ENCODE data around the gene FIGLA. TPM values are rescaled to one million over a fixed set of nuclear protein-coding genes. Genes with fewer than 3 reads are reported as not detected.

FIGLA gene
- total RNA-seq, 4 donors from 2014 or later: not detected

DNA sequence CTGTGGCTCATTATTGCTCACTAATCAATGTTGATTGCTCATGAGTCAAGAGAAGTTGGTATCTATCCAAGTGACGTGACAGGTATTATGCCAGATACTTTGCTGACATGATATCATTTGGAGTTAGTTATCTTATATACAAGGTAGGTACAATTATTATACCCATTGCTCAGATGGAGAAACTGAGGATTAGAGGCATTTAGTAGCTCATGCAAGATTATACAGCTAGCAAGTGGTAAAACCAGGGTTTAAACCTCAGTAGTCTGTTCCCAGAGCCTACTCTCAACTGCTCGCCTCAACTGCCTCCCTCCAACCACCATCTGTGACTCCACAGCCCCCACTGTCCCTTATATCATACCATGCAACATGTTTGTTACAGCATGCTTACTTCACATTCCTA, 6.1 kb downstream of the FIGLA start:
- H3K4me3 ChIP-seq: no peak overlapping the region
- H3K27me3 ChIP-seq: no peaks in the 10 kb centered on the region
- no peak for TF ChIP-seq POLR2A (IDR thresholded peaks at IDR 0.05)
- TF ChIP-seq CTCF (IDR thresholded peaks at IDR 0.05): no peak
- intact Hi-C loops (cut with DNase I; ENCODE audit: low total_unique reads): no loop called here
- no peak overlapping the region for H3K27ac ChIP-seq
- no peaks in the 10 kb centered on the region for H3K4me1 ChIP-seq
- H3K9me3 ChIP-seq: no peaks in the 10 kb centered on the region
- no peaks in the 10 kb centered on the region for H3K36me3 ChIP-seq
- DNase-seq: no peak

DNA sequence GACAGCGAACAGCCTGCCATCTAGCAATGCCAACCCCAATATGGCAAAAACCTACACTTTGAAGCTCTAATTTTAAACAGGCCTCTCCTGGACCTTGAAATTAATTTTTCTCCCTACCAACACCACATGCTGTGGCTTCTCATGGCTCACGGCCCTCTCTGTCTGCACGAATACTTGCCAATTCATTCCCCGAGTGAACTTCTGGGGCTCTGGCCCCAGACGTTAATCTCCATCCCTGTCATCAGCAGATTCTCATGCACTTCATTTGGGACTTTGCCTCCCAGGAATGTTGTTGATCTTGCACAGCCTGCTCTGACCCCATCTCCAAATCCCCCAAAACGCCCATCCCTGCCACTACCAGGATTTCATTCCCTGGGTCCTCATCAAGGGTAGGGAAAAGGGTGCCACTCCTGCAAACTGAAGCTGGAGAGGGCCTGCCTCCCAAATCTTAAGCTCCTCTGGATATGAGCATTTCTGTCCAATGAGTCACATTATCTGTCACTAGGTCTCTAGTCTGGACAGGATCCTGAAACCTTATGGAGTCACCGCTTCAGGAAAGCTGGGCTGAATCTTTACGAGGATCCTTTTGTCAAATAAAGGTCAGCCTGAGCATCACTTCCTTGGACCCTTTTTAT, 10.4 kb downstream of the FIGLA start:
- Histone ChIP-seq H3K9me3 (no peaks in the 10 kb centered on the region), H3K4me3 (no peak overlapping the region), H3K27ac (no peak overlapping the region), H3K27me3 (peaks cover 0 to 3% of the 10 kb centered on the region in 2 donors), H3K4me1 (no peaks in the 10 kb centered on the region), H3K36me3 (no peaks in the 10 kb centered on the region)
- no peak for DNase-seq
- TF ChIP-seq POLR2A (IDR thresholded peaks at IDR 0.05): no peak
- intact Hi-C loops (cut with DNase I; ENCODE audit: low total_unique reads): no loop called here

DNA sequence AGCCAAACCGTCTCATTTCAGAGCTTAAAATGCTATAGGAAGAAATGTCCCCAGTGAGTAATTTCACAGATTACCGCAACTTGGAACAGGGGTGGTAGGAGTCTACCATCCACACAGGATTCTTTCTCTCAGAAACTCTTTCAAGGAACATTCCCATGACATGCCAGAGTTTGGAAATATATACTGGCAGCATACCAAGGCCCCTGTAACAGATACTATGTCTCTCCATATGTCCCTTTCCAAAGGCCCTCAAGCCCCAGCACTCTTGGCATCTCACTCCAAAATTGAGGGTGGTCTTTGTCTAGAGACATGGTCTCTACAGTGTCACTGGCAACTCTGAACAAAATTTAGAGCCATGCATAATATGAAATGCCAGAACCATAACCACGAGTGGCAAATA, 11.0 kb downstream of the FIGLA start:
- Histone ChIP-seq H3K27ac (no peak overlapping the region), H3K4me1 (no peaks in the 10 kb centered on the region), H3K36me3 (no peaks in the 10 kb centered on the region), H3K4me3 (no peak overlapping the region), H3K9me3 (no peaks in the 10 kb centered on the region), H3K27me3 (peaks cover 0 to 3% of the 10 kb centered on the region in 2 donors)
- intact Hi-C loops (cut with DNase I; ENCODE audit: low total_unique reads): no loop called here
- TF ChIP-seq POLR2A (IDR thresholded peaks at IDR 0.05): no peak
- no peak for TF ChIP-seq CTCF (IDR thresholded peaks at IDR 0.05)
- no peak for DNase-seq

DNA sequence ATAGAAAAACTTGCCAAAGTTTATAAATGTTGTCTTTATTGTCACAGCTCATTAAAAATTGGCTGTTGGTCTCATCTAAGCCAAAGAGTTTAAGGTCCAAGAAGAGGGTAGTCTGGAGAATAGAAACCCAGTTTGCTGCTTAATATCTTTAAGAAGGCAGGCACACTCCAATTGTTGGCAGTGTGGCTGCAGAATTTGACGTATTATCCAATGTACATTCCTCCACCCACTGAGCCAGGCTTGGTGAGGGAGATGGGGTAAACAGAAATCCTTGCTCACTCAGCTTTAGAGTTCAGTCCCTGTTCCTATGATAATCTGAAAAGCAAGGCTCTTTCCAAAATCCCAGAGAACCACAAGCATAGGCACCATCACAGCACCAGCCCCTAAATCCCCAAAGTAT, 11.8 kb downstream of the FIGLA start:
- intact Hi-C loops (cut with DNase I; ENCODE audit: low total_unique reads): no loop called here
- no peak for DNase-seq
- TF ChIP-seq POLR2A (IDR thresholded peaks at IDR 0.05) (no peak), CTCF (IDR thresholded peaks at IDR 0.05) (no peak)
- peaks cover 0 to 3% of the 10 kb centered on the region in 2 donors for H3K27me3 ChIP-seq
- H3K4me3 ChIP-seq: no peak overlapping the region
- no peaks in the 10 kb centered on the region for H3K4me1 ChIP-seq
- H3K9me3 ChIP-seq: no peaks in the 10 kb centered on the region
- no peak overlapping the region for H3K27ac ChIP-seq
- no peaks in the 10 kb centered on the region for H3K36me3 ChIP-seq

GRCh38 chr2:70777450-70777849, 13.0 kb downstream of the FIGLA start:
- DNase-seq: no peak

More at GRCh38 chr2:70777450-70777849, 13.0 kb downstream of the FIGLA start:
- Histone ChIP-seq H3K27me3 (peaks cover 0 to 3% of the 10 kb centered on the region in 2 donors), H3K4me3 (no peak overlapping the region), H3K36me3 (no peaks in the 10 kb centered on the region), H3K4me1 (no peaks in the 10 kb centered on the region), H3K9me3 (no peaks in the 10 kb centered on the region), H3K27ac (no peak overlapping the region)
- intact Hi-C loops (cut with DNase I; ENCODE audit: low total_unique reads): no loop called here
- TF ChIP-seq POLR2A (IDR thresholded peaks at IDR 0.05) (no peak), CTCF (IDR thresholded peaks at IDR 0.05) (no peak)
